GM10266 (cell line): ENCODE results near the gene PTPRS.
A peak's percentile ranks its signal among the peaks of the same experiment; 100 is the strongest.

Experiments used
- DNase-seq: peaks from one replicate; pipeline ENCODE4 v3.0.0; 2012; ENCODE audit errors: extremely low spot score
- TF ChIP-seq, protein P1 (sequence below): IDR thresholded peaks from 2 replicates; pipeline ENCODE4 v1.5.1; 2012; ENCODE audit warnings: mild to moderate bottlenecking, low read depth; ENCODE audit not compliant: control insufficient read depth, insufficient read depth; ENCODE audit errors: missing control alignments

The PTPRS gene

DNA sequence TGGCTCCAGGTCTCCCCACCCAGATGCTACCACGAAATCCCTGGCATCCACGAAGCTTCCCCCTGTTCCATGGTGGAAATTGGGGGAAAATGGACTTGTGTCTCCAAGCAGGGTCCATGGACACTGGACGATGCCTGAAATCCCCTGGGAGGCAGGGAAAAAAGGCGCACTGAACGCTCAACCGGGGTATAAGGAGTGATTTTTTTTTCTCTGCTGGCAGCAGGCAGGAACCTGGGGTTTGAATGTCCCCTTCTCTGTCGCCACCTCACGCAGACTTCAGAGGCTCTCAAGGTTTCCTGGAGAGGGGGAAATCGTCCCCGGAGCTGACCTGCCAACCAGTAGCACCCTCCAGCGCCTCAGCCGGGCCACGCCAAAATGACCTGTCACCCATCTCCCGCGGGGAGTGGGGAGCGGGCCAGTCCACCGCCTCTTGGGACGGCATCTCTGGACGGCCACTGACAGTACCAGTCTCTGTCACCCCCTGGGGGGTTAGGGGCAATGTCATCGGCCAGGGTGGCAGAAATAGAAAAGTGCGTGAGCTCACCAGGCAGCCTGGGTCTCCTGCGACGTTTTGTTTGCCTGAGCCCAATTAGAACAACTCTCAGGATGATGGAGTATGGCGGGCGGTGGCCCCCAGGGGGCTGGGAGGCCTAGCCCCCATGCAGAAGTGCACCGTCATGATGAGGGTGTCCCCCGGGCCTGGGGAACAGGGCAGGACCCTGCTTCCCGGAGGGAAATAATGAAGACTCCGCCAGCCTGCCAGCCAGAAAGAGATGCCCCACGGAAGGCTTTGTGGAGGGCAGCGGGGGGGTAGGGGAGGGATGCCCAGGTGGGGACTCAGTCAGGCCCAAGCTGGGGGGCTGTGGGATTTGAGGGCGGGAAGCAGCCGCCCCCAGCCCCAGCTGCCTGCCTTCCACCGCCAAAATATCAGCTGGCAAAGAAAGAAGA, 2.6 kb downstream of the PTPRS start:
- TF ChIP-seq, protein P1, sequence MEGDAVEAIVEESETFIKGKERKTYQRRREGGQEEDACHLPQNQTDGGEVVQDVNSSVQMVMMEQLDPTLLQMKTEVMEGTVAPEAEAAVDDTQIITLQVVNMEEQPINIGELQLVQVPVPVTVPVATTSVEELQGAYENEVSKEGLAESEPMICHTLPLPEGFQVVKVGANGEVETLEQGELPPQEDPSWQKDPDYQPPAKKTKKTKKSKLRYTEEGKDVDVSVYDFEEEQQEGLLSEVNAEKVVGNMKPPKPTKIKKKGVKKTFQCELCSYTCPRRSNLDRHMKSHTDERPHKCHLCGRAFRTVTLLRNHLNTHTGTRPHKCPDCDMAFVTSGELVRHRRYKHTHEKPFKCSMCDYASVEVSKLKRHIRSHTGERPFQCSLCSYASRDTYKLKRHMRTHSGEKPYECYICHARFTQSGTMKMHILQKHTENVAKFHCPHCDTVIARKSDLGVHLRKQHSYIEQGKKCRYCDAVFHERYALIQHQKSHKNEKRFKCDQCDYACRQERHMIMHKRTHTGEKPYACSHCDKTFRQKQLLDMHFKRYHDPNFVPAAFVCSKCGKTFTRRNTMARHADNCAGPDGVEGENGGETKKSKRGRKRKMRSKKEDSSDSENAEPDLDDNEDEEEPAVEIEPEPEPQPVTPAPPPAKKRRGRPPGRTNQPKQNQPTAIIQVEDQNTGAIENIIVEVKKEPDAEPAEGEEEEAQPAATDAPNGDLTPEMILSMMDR = no peak
- DNase-seq = peak; percentile 40

GRCh38 chr19:5337126-5337525, 3.5 kb downstream of the PTPRS start:
- DNase-seq = no peak

DNA sequence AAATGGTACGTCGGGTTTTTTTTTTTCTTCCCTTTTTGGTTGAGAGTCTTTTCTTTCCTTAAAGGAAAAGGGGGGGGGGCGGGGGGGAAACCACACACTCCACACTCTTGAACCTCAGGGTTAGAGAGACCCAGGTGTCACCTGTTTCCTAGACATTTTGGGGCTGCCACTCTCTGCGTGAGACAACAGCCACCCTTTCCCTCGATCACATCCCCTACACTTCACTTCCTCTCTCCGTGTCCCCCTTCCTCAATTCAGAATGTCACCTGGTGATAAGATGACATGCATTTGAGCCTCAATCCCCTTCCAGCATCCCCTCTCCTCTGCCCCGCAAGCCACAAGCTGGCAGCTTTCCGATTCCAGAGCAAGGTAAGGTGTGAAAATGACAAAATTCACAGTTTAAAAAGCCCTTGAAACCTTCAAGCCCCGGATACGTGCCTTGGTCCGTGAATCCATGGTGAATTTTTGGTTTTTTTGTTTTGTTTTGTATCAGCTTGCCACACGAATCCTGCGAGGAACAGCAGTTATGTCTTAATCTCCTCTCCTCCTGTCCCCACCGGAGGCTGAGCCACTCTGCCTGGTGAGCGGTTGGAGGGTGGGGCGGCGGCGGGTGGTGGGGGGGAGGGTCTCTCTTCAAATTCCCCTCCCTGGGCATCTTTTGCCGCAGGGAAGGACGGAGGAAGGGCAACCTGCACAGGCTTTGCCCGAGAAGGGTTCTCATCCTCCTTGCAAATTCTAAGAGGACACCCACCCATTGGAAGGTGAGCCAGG, 4.2 kb downstream of the PTPRS start:
- TF ChIP-seq, protein P1 = no peak
- no peak for DNase-seq

More at GRCh38 chr19:5337126-5337525, 3.5 kb downstream of the PTPRS start:
- TF ChIP-seq, protein P1 = no peak

DNA sequence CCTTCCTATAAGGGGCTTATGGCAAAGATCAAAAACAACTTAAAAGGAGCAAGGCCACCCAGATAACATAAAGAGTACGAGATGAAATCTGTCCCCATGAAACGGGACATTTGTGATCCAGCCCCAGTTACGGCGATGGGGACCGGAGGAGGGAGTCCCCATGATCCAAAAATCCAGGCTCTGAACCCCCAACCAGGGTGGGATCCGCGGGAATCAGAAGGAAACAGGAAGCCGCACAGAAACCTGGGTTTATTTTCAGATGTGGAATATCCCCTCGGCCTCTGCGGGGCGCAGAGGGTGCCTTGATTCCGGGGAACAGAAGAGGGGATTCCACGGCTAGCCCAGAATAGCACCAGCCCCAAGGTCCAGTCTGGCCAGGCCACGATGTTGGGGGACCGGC, 5.0 kb downstream of the PTPRS start:
- TF ChIP-seq, protein P1 = no peak
- no peak for DNase-seq

- TF ChIP-seq, protein P1 = no peak
- no peak for DNase-seq
Measured at GRCh38 chr19:5334824-5335500, 5.7 kb downstream of the PTPRS start.

GRCh38 chr19:5334366-5334739, 6.3 kb downstream of the PTPRS start:
- DNase-seq = no peak
- TF ChIP-seq, protein P1 = no peak
